Measurements from ENCODE around the gene ELOVL6.

- no peak for TF ChIP-seq CTCF (IDR thresholded peaks at IDR 0.05; ENCODE audit: low read depth, low read length, missing input control)
- no peak for TF ChIP-seq ATF3 (IDR thresholded peaks at IDR 0.05)
- TF ChIP-seq MAX (IDR thresholded peaks at IDR 0.05) = no peak
- TF ChIP-seq JUND (IDR thresholded peaks at IDR 0.05) = no peak
- TF ChIP-seq SP1 (IDR thresholded peaks at IDR 0.05) = no peak
- TF ChIP-seq GABPA (IDR thresholded peaks at IDR 0.05 in 1 of 2, conservative IDR thresholded peaks at IDR 0.05 in 1 of 2) = no peak
- TF ChIP-seq ZBTB33 (IDR thresholded peaks at IDR 0.05) = no peak
- TF ChIP-seq TAF1 (conservative IDR thresholded peaks at IDR 0.05) = no peak
- TF ChIP-seq EGR1 (IDR thresholded peaks at IDR 0.05; ENCODE audit: low read depth in 2 of 2) = no peak
- no peak for TF ChIP-seq RAD21 (IDR thresholded peaks at IDR 0.05)
- no peak for TF ChIP-seq RXRA (IDR thresholded peaks at IDR 0.05)
These were observed 30.9 kb upstream of the ELOVL6 start for GRCh38 chr4:110229266-110229665.
